Measurements from ENCODE around the gene SLAMF6. TPM values are rescaled to one million over a fixed set of nuclear protein-coding genes. Genes with fewer than 3 reads are reported as not detected.

Gene SLAMF6
- polyA plus RNA-seq, 2 of the 4 experiments (the other 2 are of a cell fraction), result not detected

- Histone ChIP-seq H3K4me2 (no peak overlapping the region), H3K9me3 (no peaks in the 10 kb centered on the region), H3K27ac (no peak overlapping the region), H3K4me1 (no peaks in the 10 kb centered on the region), H3K4me3 (no peak overlapping the region)
- ChIA-PET POLR2A (no interaction called here), CTCF (interaction anchor here (0.6 kb wide), 1 partner anchor 107 kb away, joined by 3 read pairs; no protein-coding TSS in a partner anchor)
- 52% methylated on average over 4 of the region's 4 CpGs for WGBS (ENCODE audit: missing lambda C conversion rate)
- TF ChIP-seq, protein P1, sequence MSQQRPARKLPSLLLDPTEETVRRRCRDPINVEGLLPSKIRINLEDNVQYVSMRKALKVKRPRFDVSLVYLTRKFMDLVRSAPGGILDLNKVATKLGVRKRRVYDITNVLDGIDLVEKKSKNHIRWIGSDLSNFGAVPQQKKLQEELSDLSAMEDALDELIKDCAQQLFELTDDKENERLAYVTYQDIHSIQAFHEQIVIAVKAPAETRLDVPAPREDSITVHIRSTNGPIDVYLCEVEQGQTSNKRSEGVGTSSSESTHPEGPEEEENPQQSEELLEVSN (IDR thresholded peaks at IDR 0.05; ENCODE audit: borderline replicate concordance, low read depth), result no peak
- TF ChIP-seq SREBF2 (IDR thresholded peaks at IDR 0.05) (no peak), HOXB13 (CRISPR knock-in tag; IDR thresholded peaks at IDR 0.05; ENCODE audit: low read depth) (no peak), ATOH8 (CRISPR knock-in tag; IDR thresholded peaks at IDR 0.05; ENCODE audit: low read depth) (no peak), MYC (IDR thresholded peaks at IDR 0.05; ENCODE audit: borderline replicate concordance, low read length) (no peak), ZC3H11A (IDR thresholded peaks at IDR 0.05) (no peak), EP300 (IDR thresholded peaks at IDR 0.05) (no peak), ZSCAN20 (CRISPR knock-in tag; IDR thresholded peaks at IDR 0.05) (no peak), NR3C1 (IDR thresholded peaks at IDR 0.05) (no peak), ESRRA (IDR thresholded peaks at IDR 0.05; ENCODE audit: borderline replicate concordance, low read length) (no peak), CBX2 (IDR thresholded peaks at IDR 0.05; ENCODE audit: borderline replicate concordance, low read depth) (no peak), KDM1A (IDR thresholded peaks at IDR 0.05; ENCODE audit: low read depth) (no peak), CHD2 (IDR thresholded peaks at IDR 0.05; ENCODE audit: low read length, partially characterized antibody) (no peak), EHMT2 (IDR thresholded peaks at IDR 0.05; ENCODE audit: low read depth) (no peak), RCOR1 (IDR thresholded peaks at IDR 0.05; ENCODE audit: low read depth, low read length) (no peak), ZNF302 (CRISPR knock-in tag; IDR thresholded peaks at IDR 0.05) (no peak), BHLHE40 (IDR thresholded peaks at IDR 0.05; ENCODE audit: low read depth, low read length) (no peak), HOXB5 (CRISPR knock-in tag; IDR thresholded peaks at IDR 0.05) (no peak)
- TF ChIP-seq, protein P2, sequence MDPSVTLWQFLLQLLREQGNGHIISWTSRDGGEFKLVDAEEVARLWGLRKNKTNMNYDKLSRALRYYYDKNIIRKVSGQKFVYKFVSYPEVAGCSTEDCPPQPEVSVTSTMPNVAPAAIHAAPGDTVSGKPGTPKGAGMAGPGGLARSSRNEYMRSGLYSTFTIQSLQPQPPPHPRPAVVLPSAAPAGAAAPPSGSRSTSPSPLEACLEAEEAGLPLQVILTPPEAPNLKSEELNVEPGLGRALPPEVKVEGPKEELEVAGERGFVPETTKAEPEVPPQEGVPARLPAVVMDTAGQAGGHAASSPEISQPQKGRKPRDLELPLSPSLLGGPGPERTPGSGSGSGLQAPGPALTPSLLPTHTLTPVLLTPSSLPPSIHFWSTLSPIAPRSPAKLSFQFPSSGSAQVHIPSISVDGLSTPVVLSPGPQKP (IDR thresholded peaks at IDR 0.05; ENCODE audit: low read depth, low read length), result no peak
- TF ChIP-seq, protein P3, sequence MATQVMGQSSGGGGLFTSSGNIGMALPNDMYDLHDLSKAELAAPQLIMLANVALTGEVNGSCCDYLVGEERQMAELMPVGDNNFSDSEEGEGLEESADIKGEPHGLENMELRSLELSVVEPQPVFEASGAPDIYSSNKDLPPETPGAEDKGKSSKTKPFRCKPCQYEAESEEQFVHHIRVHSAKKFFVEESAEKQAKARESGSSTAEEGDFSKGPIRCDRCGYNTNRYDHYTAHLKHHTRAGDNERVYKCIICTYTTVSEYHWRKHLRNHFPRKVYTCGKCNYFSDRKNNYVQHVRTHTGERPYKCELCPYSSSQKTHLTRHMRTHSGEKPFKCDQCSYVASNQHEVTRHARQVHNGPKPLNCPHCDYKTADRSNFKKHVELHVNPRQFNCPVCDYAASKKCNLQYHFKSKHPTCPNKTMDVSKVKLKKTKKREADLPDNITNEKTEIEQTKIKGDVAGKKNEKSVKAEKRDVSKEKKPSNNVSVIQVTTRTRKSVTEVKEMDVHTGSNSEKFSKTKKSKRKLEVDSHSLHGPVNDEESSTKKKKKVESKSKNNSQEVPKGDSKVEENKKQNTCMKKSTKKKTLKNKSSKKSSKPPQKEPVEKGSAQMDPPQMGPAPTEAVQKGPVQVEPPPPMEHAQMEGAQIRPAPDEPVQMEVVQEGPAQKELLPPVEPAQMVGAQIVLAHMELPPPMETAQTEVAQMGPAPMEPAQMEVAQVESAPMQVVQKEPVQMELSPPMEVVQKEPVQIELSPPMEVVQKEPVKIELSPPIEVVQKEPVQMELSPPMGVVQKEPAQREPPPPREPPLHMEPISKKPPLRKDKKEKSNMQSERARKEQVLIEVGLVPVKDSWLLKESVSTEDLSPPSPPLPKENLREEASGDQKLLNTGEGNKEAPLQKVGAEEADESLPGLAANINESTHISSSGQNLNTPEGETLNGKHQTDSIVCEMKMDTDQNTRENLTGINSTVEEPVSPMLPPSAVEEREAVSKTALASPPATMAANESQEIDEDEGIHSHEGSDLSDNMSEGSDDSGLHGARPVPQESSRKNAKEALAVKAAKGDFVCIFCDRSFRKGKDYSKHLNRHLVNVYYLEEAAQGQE (IDR thresholded peaks at IDR 0.05), result no peak
- ATAC-seq, result no peak
- FAIRE-seq, result no peak
- DNase-seq (ENCODE audit: low read depth in 1 of 2, low spot score in 1 of 2), result no peak
These were observed 34.6 kb downstream of the SLAMF6 start for GRCh38 chr1:160488347-160489058.

DNA sequence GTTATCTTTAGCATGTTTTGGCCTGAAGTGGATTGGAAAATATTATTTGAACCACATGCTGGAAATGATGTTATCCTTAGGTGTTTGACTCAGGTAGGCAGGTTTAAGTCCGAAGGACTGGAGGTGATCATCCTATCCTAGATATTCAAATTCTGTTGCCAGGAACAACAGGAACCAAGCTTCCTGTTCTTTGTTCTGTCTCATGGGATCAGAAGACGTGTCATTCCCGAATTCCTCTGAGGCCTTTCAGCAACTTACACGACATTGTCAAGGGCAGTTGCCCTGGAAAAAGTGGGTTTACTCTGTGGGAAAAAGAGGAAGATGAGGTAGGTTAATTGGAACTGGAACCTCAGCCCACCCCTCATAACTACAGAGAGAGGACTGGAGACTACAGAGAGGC, 36.6 kb downstream of the SLAMF6 start:
- Histone ChIP-seq H3K27ac (no peak overlapping the region), H3K4me3 (no peak overlapping the region), H3K4me1 (no peaks in the 10 kb centered on the region), H3K4me2 (no peak overlapping the region), H3K9me3 (no peaks in the 10 kb centered on the region)
- WGBS (ENCODE audit: missing lambda C conversion rate), result 30% methylated on average over 4 of the region's 4 CpGs
- POLR2A ChIA-PET, result no interaction called here
- CTCF ChIA-PET, result no interaction called here
- ATAC-seq, result no peak
- FAIRE-seq, result no peak
- TF ChIP-seq HOXB5 (CRISPR knock-in tag; IDR thresholded peaks at IDR 0.05), result no peak
- TF ChIP-seq NPAS2 (CRISPR knock-in tag; IDR thresholded peaks at IDR 0.05; ENCODE audit: borderline replicate concordance), result no peak
- TF ChIP-seq ZC3H11A (IDR thresholded peaks at IDR 0.05), result no peak
- no peak for TF ChIP-seq CEBPB (IDR thresholded peaks at IDR 0.05)
- TF ChIP-seq RFX5 (IDR thresholded peaks at IDR 0.05), result no peak
- no peak for TF ChIP-seq EP300 (IDR thresholded peaks at IDR 0.05)
- TF ChIP-seq RCOR1 (IDR thresholded peaks at IDR 0.05; ENCODE audit: low read depth, low read length), result no peak
- no peak for TF ChIP-seq HOXB13 (CRISPR knock-in tag; IDR thresholded peaks at IDR 0.05; ENCODE audit: low read depth)
- no peak for TF ChIP-seq MYC (IDR thresholded peaks at IDR 0.05; ENCODE audit: borderline replicate concordance, low read length)
- DNase-seq (ENCODE audit: low read depth in 1 of 2, low spot score in 1 of 2), result no peak

Data from A549 (cell line).